Tibial nerve (tissue), 4 donors: ENCODE measurements around the gene CABLES1.

ENCODE experiments used
- CTCF ChIP-seq, 5 experiments: fragments of 200-600 bp in 3 of 5; fragments of 450-650 bp in 2 of 5; sonication (generic) in 3 of 5; IDR thresholded peaks; one replicate each; pipeline ENCODE4 v1.5.1; 2016 to 2019; ENCODE audit warnings: antibody characterized with exemption in 5 of 5, mild to moderate bottlenecking in 3 of 5, moderate library complexity in 2 of 5
- EP300 ChIP-seq, 2 donors: sonication (generic); formaldehyde crosslinking; IDR thresholded peaks; one replicate each; pipeline ENCODE4 v1.6.1; 2017; ENCODE audit warnings: antibody characterized with exemption in 2 of 2, mild to moderate bottlenecking in 1 of 2
- POLR2A ChIP-seq, 2 donors: fragments of 450-650 bp; IDR thresholded peaks; one replicate each; pipeline ENCODE4 v1.6.1; 2017; ENCODE audit warnings: antibody characterized with exemption in 2 of 2, mild to moderate bottlenecking in 2 of 2, moderate library complexity in 2 of 2

DNA sequence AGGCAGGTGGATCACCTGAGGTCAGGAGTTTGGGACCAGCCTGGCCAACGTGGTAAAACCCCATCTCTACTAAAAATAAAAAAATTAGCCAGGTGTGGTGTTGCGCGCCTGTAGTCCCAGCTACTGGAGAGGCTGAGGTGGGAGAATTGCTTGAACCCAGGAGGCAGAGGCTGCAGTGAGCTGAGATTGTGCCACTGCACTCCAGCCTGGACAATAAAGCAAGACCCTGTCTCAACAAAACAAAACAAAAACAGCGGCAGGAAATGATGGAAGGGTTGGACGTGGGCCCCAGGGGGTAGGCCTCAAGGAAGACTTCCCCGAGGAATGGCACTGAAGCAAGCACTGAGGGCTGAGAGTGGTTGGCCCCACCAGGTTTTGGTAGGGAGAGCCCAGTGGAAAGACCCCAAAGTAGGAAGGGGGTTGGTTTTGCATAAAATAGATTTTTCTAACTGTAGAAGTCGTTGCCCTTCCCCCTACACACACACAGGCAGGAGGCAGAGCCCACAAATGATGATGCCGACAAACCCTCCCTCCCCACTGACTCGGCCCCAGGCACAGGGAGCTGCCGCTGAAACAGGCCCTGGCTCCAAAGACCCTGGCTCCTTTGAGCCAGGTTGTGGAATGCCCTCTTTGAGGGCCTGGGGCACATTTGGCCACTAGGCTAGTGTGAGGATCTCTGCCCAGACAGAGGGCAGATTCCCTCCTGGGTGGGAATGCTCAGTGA lies 104.8 kb downstream of the CABLES1 start:
- no peak for TF ChIP-seq CTCF (IDR thresholded peaks at IDR 0.05)
- no peak for TF ChIP-seq POLR2A (IDR thresholded peaks at IDR 0.05)
- TF ChIP-seq EP300 (IDR thresholded peaks at IDR 0.05): no peak
